Activated T-cell treated with anti-CD3 and anti-CD28 coated beads, Interleukin-2, amount 50 U/mL, for 4 hours (primary cell): Measurements from ENCODE around the gene NDST3. TPM values are rescaled to one million over a fixed set of nuclear protein-coding genes. Genes with fewer than 3 reads are reported as not detected.

Experiments used
- ATAC-seq, 2 donors: fragments of 200-7000 bp; cut with Tn5 transposase; one replicate each; pipeline ENCODE4 v1.10.0; 2021
- DNase-seq: peaks from one replicate; pipeline ENCODE4 v3.0.0-alpha.2; 2020
- H3K27me3 Mint-ChIP-seq: one replicate; pipeline ENCODE4 v1.8.0; 2021; ENCODE audit warnings: low read depth, mixed read lengths
- H3K36me3 Mint-ChIP-seq: one replicate; pipeline ENCODE4 v1.8.0; 2022; ENCODE audit warnings: mixed read lengths; ENCODE audit not compliant: insufficient read depth
- H3K4me1 Mint-ChIP-seq: one replicate; pipeline ENCODE4 v1.8.0; 2021; ENCODE audit warnings: low read depth, mixed read lengths
- H3K4me3 Mint-ChIP-seq: one replicate; pipeline ENCODE4 v1.8.0; 2021; ENCODE audit warnings: mild to moderate bottlenecking, moderate library complexity, mixed read lengths
- H3K9me3 Mint-ChIP-seq: one replicate; pipeline ENCODE4 v1.8.0; 2021; ENCODE audit warnings: mixed read lengths
- total RNA-seq, 3 donors: library from RNA; stranded (reverse); gene quantifications; one replicate each; pipeline ENCODE4 v1.2.1, GENCODE V29; 2021

NDST3 gene
- total RNA-seq, 3 donors from 2014 or later, result not detected

GRCh38 chr4:118112117-118113046 lies 78.1 kb downstream of the NDST3 start:
- no peaks in the 10 kb centered on the region for H3K36me3 Mint-ChIP-seq
- H3K4me3 Mint-ChIP-seq, result no peak overlapping the region
- DNase-seq (no peak), ATAC-seq (no peak)
- H3K27me3 Mint-ChIP-seq, result no peaks in the 10 kb centered on the region
- H3K9me3 Mint-ChIP-seq, result peaks cover 4% of the 10 kb centered on the region
- no peaks in the 10 kb centered on the region for H3K4me1 Mint-ChIP-seq

DNA sequence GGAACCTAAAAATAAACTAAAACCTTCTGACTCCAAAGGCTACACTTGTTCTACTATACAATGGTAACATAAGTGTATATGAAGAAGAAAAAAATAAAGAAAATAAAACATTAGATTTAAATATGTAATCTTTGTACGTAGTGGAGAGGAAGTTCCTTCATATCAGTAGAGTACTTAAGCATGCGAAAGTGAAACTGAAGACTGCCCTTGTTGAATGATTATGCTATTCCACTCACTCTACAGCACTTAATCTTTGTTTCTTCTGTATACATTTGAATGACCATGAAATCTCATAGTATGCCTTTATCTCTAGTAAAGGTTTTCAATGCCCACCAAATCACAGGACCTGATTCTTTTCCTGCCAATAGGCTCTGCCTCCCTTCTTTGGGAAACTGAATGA lies 78.9 kb downstream of the NDST3 start:
- no peak for ATAC-seq
- Mint-ChIP-seq H3K4me1 (no peaks in the 10 kb centered on the region), H3K36me3 (no peaks in the 10 kb centered on the region), H3K27me3 (no peaks in the 10 kb centered on the region), H3K4me3 (no peak overlapping the region), H3K9me3 (peaks cover 4% of the 10 kb centered on the region)
- DNase-seq, result no peak

DNA sequence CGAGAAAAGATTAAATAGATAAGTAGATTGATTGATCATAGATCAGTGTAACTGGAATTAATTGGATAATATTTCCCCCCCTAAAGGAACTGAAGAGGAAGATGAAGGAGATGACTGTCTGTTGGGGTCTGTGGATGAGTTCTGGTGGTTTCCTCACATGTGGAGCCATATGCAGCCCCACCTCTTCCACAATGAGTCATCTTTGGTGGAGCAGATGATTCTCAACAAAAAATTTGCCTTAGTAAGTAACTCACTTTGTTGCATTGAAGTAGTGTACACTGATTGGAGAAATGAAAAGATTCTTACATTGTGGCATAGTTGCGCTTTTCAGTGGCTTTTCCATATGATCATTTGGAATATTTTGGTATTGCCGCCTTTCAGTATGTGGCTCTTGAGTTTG lies 80.4 kb downstream of the NDST3 start:
- ATAC-seq (no peak), DNase-seq (no peak)
- peaks cover 4% of the 10 kb centered on the region for H3K9me3 Mint-ChIP-seq
- no peaks in the 10 kb centered on the region for H3K27me3 Mint-ChIP-seq
- no peaks in the 10 kb centered on the region for H3K36me3 Mint-ChIP-seq
- H3K4me1 Mint-ChIP-seq, result no peaks in the 10 kb centered on the region
- no peak overlapping the region for H3K4me3 Mint-ChIP-seq

DNA sequence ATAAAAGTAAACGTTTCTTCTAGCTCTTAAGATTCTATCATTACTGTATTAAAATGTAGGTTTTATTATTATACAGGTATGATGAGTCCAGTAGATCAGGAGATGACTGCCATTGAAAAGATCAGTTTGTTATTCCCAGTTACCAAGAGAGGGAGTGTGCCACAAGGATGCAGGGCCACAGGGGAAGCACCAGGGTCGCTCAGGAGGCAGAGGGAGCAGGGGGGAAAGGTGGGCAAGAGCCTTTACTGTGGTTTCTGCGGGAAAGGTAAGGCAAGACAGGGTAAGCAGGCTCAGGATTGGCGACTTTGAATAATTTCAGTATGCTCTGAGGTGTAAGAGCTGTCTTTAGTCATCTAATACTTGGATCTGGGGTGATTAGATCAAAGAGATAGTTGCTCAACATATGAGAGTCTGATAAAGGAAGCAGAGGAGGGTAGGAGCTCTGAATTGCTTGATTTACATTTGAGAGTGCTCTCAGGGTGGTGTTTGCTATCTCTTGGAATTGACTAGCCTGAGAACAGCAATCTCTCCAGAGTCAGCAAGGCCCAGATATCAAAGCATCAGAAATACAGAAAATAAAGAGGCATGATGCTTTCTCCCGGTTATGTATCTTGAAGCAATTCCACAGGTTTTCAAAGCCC lies 86.0 kb downstream of the NDST3 start:
- H3K4me3 Mint-ChIP-seq, result no peak overlapping the region
- no peaks in the 10 kb centered on the region for H3K4me1 Mint-ChIP-seq
- H3K9me3 Mint-ChIP-seq, result peaks cover 2% of the 10 kb centered on the region
- DNase-seq, result no peak
- H3K36me3 Mint-ChIP-seq, result no peaks in the 10 kb centered on the region
- peaks cover 2% of the 10 kb centered on the region for H3K27me3 Mint-ChIP-seq
- no peak for ATAC-seq

GRCh38 chr4:118124997-118125396 lies 90.7 kb downstream of the NDST3 start:
- Mint-ChIP-seq H3K9me3 (peaks cover 6% of the 10 kb centered on the region), H3K4me1 (no peaks in the 10 kb centered on the region), H3K27me3 (peaks cover 2% of the 10 kb centered on the region), H3K4me3 (no peak overlapping the region), H3K36me3 (no peaks in the 10 kb centered on the region)
- ATAC-seq (no peak), DNase-seq (no peak)

- H3K9me3 Mint-ChIP-seq, result peaks cover 2% of the 10 kb centered on the region
- H3K27me3 Mint-ChIP-seq, result no peaks in the 10 kb centered on the region
- ATAC-seq, result no peak
- no peak for DNase-seq
- H3K4me1 Mint-ChIP-seq, result no peaks in the 10 kb centered on the region
- no peaks in the 10 kb centered on the region for H3K36me3 Mint-ChIP-seq
- H3K4me3 Mint-ChIP-seq, result no peak overlapping the region
Measured at GRCh38 chr4:118139241-118139640, 105.0 kb downstream of the NDST3 start.

DNA sequence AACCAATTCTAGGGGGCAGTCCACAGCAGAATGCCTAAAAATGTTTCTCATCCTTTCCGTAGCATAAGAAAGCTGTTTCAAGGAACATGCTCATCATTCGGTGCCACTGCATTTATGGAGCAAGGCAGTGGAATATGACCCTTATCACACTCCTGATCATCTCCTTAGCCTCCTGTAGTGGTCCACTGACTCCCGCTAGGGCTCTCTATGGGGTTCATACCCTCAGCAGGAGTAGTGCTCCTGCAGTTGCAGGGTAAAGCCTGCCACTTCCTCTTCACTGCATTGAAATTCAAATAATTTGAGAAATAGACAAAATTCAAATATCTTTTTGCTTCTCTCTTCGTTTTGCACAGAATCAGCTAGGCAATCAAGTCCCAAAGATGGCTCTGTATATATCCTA lies 107.0 kb downstream of the NDST3 start:
- no peaks in the 10 kb centered on the region for H3K9me3 Mint-ChIP-seq
- H3K4me1 Mint-ChIP-seq, result no peaks in the 10 kb centered on the region
- no peak for ATAC-seq
- no peak for DNase-seq
- no peaks in the 10 kb centered on the region for H3K36me3 Mint-ChIP-seq
- no peaks in the 10 kb centered on the region for H3K27me3 Mint-ChIP-seq
- H3K4me3 Mint-ChIP-seq, result no peak overlapping the region

DNA sequence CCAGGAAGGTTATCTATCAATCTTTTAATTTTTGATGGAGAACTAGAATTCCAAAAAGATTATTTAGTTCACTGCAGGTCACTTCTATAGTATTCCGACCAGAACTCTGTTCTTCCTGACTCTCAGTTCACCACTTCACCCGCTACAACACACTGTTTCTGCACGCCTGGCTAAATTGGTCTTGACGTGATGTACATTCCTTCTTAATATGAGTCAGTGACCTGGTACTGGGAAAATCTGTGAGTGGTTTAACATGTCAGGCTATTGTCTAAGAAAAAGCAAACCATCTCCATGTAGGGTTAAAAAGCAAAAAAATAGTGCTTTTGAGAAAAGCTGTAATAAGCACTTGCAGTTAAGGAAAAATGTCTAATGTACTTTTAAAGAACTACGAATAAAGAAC lies 120.4 kb downstream of the NDST3 start:
- Mint-ChIP-seq H3K9me3 (peaks cover 8% of the 10 kb centered on the region), H3K36me3 (no peaks in the 10 kb centered on the region)
- no peak for ATAC-seq

DNA sequence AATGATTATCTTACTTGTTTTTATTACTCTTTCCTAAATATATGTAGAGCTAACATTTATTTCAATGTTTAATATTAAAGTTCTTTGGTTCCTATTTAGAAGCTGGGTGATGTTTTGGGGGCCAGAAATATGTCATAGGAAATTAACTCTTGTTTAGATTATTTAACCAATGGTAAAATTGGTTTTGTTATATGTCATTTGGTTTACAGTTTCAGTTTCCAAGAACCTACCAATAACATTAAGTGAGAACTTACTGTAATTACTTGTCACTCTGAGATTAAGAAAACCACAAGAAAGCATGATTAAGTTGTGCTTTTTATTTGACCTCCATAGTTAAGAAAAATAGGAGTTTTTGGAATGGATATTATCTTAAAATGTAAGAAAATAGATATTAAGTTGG lies 121.2 kb downstream of the NDST3 start:
- DNase-seq, result no peak
- no peak for ATAC-seq
- Mint-ChIP-seq H3K36me3 (no peaks in the 10 kb centered on the region), H3K4me3 (no peak overlapping the region), H3K9me3 (peaks cover 14% of the 10 kb centered on the region), H3K4me1 (no peaks in the 10 kb centered on the region), H3K27me3 (no peaks in the 10 kb centered on the region)

More for the DNA sequence above, 120.4 kb downstream of the NDST3 start:
- Mint-ChIP-seq H3K4me3 (no peak overlapping the region), H3K4me1 (no peaks in the 10 kb centered on the region), H3K27me3 (no peaks in the 10 kb centered on the region)
- no peak for DNase-seq

DNA sequence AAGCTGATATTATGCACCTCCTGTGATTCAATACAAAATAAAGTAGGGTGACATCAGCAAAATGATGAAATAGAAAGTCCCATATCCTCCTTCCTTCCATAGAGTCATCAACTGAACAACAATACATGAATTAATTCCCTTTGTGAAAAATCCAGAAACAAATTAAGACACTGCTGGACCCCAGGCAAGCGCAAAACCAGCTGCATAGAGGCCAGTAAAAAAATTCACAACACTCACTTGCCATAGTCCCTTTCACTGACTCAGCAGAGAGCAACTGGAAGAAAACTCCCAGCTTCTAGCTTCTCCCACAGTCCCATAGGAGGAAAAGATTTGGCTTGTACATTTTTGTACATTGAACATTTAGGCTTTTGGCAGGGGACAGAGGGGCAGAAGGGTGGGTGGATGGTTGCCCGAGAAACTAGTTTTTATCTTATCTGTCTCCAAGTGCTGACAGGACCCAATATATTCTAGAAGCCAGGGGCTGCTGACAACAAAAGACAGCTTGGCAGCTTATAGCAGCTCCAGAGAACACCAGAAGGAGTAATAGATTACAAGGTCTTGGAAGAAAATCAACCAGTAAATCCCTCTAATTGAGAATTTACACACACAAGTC lies 124.6 kb downstream of the NDST3 start:
- Mint-ChIP-seq H3K4me3 (no peak overlapping the region), H3K9me3 (peaks cover 14% of the 10 kb centered on the region), H3K36me3 (no peaks in the 10 kb centered on the region), H3K27me3 (no peaks in the 10 kb centered on the region), H3K4me1 (no peaks in the 10 kb centered on the region)
- no peak for DNase-seq
- ATAC-seq, result no peak

GRCh38 chr4:118167306-118167705 lies 133.0 kb downstream of the NDST3 start:
- no peak for ATAC-seq
- no peaks in the 10 kb centered on the region for H3K36me3 Mint-ChIP-seq
- no peaks in the 10 kb centered on the region for H3K27me3 Mint-ChIP-seq

GRCh38 chr4:118171381-118171780 lies 137.1 kb downstream of the NDST3 start:
- no peak for DNase-seq
- no peaks in the 10 kb centered on the region for H3K36me3 Mint-ChIP-seq
- peaks cover 5% of the 10 kb centered on the region for H3K27me3 Mint-ChIP-seq
- no peak for ATAC-seq
- H3K9me3 Mint-ChIP-seq, result peaks cover 3% of the 10 kb centered on the region
- H3K4me1 Mint-ChIP-seq, result no peaks in the 10 kb centered on the region
- no peak overlapping the region for H3K4me3 Mint-ChIP-seq

More at GRCh38 chr4:118167306-118167705, 133.0 kb downstream of the NDST3 start:
- Mint-ChIP-seq H3K4me3 (no peak overlapping the region), H3K9me3 (peaks cover 14% of the 10 kb centered on the region), H3K4me1 (no peaks in the 10 kb centered on the region)
- DNase-seq, result no peak

DNA sequence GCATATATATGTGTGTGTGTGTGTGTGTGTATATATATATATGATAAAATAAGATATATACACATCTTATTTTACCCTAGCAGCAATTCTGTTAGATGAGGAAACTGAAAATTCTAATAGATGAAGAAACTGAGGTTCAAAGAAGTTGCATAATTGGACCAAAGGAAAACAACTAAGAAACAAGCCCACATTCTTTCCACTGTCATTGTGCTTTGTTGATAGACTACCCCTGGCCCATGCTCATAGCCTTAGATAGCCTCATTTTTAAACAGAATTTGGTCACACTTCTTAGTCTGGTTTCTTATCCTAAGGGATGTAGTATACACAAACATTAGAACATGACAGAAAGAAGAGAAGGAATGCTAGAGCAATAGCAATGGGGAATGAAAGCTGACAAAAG lies 138.8 kb downstream of the NDST3 start:
- DNase-seq, result no peak
- H3K4me1 Mint-ChIP-seq, result no peaks in the 10 kb centered on the region
- H3K9me3 Mint-ChIP-seq, result no peaks in the 10 kb centered on the region
- peaks cover 5% of the 10 kb centered on the region for H3K27me3 Mint-ChIP-seq
- ATAC-seq, result no peak
- no peak overlapping the region for H3K4me3 Mint-ChIP-seq
- H3K36me3 Mint-ChIP-seq, result no peaks in the 10 kb centered on the region

GRCh38 chr4:118173956-118174725 lies 139.9 kb downstream of the NDST3 start:
- no peak overlapping the region for H3K4me3 Mint-ChIP-seq
- DNase-seq, result no peak
- no peak for ATAC-seq

More at GRCh38 chr4:118173956-118174725, 139.9 kb downstream of the NDST3 start:
- no peaks in the 10 kb centered on the region for H3K36me3 Mint-ChIP-seq
- no peaks in the 10 kb centered on the region for H3K4me1 Mint-ChIP-seq
- no peaks in the 10 kb centered on the region for H3K9me3 Mint-ChIP-seq
- peaks cover 5% of the 10 kb centered on the region for H3K27me3 Mint-ChIP-seq
